Large intestine (tissue), 3 donors: ENCODE data around the gene ING3. TPM values are rescaled to one million over a fixed set of nuclear protein-coding genes. Genes with fewer than 3 reads are reported as not detected.

Experiments used
- DNase-seq, 2 donors: peaks; one replicate each; pipeline versions ENCODE4 v3.0.0 to v3.0.0-alpha.2; 2013
- H3K27ac ChIP-seq: one replicate; pipeline ENCODE4 v1.5.1; 2013; ENCODE audit warnings: low read length
- H3K27me3 ChIP-seq: 2 replicates; pipeline ENCODE4 v1.6.1; 2013; ENCODE audit warnings: low read length; ENCODE audit not compliant: control insufficient read depth, insufficient read depth
- H3K36me3 ChIP-seq: 2 replicates; pipeline ENCODE4 v1.6.1; 2013; ENCODE audit warnings: low read length; ENCODE audit not compliant: control insufficient read depth, insufficient read depth
- H3K4me1 ChIP-seq: one replicate; pipeline ENCODE4 v1.6.1; 2013; ENCODE audit warnings: low read length; ENCODE audit not compliant: control insufficient read depth, insufficient read depth
- H3K4me3 ChIP-seq: one replicate; pipeline ENCODE4 v1.5.1; 2013; ENCODE audit warnings: low read length
- H3K9me3 ChIP-seq: one replicate; pipeline ENCODE4 v1.6.1; 2013; ENCODE audit warnings: mild to moderate bottlenecking, low read depth, low read length, moderate library complexity; ENCODE audit not compliant: control insufficient read depth
- WGBS: methylation state at CpG from one replicate; pipeline ENCODE4 v1.1.5; 2013; ENCODE audit warnings: low lambda C conversion rate; ENCODE audit not compliant: insufficient coverage; 5-methylcytosine and 5-hydroxymethylcytosine counted together
- polyA plus RNA-seq: library from polyadenylated mRNA; unstranded; fragments of 120-200 nt; gene quantifications from one replicate; pipeline ENCODE4 v1.2.1, GENCODE V29; 2013

Gene ING3
- polyA plus RNA-seq, 1 donor: 22.6 TPM

DNA sequence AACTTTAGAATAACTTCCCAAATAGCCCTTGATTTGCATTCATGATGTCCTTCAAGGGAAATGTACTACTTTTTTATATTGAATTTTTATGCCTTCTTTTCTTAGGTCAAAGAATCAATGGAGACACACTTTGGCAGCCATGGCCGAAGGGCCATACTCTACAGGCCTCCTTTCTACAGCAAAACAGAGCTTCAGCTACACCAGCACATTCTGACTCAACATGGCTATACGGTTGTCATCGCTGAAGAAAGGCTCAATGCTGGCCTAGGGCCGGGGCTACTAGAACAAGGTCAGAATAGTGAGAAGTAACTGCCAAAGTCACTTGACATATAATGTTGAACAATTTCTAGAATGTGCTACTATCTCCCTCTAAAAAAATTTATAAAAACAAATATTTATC is 65.0 kb downstream of the ING3 start:
- Histone ChIP-seq H3K27ac (no peak overlapping the region), H3K4me3 (no peak overlapping the region), H3K4me1 (no peaks in the 10 kb centered on the region), H3K9me3 (no peaks in the 10 kb centered on the region), H3K27me3 (no peaks in the 10 kb centered on the region), H3K36me3 (no peaks in the 10 kb centered on the region)
- WGBS: 100% methylated on average over 1 of the region's 4 CpGs
- DNase-seq: no peak

DNA sequence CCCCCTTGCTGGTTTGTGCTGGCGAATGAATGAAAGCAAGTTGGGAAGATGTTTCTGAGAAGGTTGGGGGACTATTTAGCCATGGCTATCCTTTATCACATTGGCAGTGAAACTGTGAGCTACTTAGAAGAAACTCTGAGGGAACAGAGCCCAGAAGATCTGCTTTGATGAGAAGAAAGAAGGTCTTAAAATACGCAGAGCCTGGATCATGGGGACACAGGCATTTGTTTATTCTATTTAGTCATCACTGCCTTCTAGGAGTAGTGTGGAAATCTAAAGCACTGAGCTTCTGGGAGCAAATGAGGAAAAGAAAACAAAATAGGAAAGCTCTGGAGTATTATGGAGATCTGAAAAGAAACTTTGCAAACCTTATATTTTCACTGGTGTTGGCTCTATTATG is 66.4 kb downstream of the ING3 start:
- no CpG with 5 or more reads among the region's 2 CpGs for WGBS
- Histone ChIP-seq H3K4me1 (no peaks in the 10 kb centered on the region), H3K27ac (no peak overlapping the region), H3K36me3 (no peaks in the 10 kb centered on the region), H3K9me3 (no peaks in the 10 kb centered on the region), H3K27me3 (no peaks in the 10 kb centered on the region), H3K4me3 (no peak overlapping the region)
- DNase-seq: no peak

DNA sequence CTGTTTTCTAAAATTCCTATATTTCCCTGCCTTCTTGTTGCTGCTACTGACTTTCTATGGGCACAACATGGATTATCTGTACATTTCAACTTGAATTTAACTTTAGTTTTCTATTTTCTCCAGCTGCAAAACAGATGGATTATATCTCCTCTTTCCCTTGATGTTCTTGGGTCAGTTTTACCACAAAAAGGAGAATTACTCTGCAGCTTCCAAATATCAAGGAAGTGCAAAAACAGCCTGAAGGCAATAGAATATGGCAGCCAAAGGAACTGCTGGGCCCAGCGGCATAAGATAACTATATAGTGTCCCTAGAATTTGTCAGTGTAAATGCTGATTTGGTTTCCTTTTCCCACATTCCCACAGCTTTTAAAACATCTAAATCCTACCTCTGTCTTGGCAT is 67.0 kb downstream of the ING3 start:
- no peaks in the 10 kb centered on the region for H3K4me1 ChIP-seq
- H3K27ac ChIP-seq: no peak overlapping the region
- no peak overlapping the region for H3K4me3 ChIP-seq
- no peaks in the 10 kb centered on the region for H3K36me3 ChIP-seq
- H3K9me3 ChIP-seq: no peaks in the 10 kb centered on the region
- no peak for DNase-seq
- no peaks in the 10 kb centered on the region for H3K27me3 ChIP-seq
- WGBS: no CpG with 5 or more reads among the region's 1 CpG

DNA sequence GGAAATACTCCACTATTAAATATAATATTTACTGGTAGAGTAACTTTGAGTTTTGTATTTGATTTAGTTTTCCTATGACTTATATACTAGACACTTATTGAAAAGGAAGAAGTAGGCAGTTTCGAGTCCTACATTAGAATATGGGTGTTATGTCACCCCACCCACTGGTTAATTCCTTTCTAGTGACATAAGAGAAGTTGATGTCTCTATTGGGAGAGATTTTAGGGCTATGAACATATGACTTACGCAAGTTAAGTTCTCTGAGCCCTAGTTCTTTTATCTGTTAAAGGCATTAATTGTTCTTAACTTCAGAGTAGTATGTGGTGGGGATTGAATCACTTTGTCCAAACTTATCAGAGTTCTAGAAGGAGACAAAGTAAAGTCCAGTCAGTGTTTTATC is 68.4 kb downstream of the ING3 start:
- H3K4me3 ChIP-seq: no peak overlapping the region
- no peaks in the 10 kb centered on the region for H3K27me3 ChIP-seq
- no peak for DNase-seq
- no peak overlapping the region for H3K27ac ChIP-seq
- no peaks in the 10 kb centered on the region for H3K9me3 ChIP-seq
- WGBS: 100% methylated on average over 1 of the region's 2 CpGs
- H3K4me1 ChIP-seq: peaks cover 5% of the 10 kb centered on the region
- H3K36me3 ChIP-seq: no peaks in the 10 kb centered on the region

DNA sequence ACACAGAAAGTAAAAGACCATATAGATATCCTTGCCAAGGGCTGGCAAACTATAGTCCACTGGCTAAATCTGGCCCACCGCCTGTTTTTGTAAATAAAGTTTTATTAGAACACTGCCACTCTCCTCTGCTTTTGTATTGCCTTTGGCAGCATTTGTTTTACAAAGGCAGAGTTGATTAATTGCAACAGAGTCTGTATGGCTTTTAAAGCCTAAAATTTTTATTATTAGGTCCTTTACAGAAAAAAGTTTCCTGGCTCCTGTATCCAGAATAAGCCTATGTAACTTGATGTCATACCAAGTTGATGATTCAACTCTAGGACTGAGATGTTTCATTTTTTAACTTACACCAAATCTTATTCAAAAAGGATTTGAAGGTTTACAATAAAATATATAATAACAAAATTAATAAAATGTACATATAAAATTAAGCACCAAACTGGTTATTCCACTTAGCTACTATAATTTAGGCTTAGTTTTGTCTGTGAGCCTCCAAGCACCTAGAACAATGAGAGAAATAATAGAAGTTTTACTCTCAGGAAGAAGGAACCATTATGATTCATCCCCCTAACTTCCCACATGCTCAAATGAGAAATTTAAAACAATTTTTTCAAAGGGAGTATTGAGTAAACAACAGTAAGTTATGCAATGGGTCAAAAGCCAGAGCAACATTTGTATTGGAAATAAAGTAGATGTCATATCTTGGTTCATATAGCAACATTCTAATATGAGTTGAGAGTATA is 69.8 kb downstream of the ING3 start:
- peaks cover 5% of the 10 kb centered on the region for H3K4me1 ChIP-seq
- H3K27me3 ChIP-seq: no peaks in the 10 kb centered on the region
- H3K27ac ChIP-seq: no peak overlapping the region
- no peaks in the 10 kb centered on the region for H3K9me3 ChIP-seq
- no CpG with 5 or more reads among the region's 1 CpG for WGBS
- no peak for DNase-seq
- no peak overlapping the region for H3K4me3 ChIP-seq
- no peaks in the 10 kb centered on the region for H3K36me3 ChIP-seq

DNA sequence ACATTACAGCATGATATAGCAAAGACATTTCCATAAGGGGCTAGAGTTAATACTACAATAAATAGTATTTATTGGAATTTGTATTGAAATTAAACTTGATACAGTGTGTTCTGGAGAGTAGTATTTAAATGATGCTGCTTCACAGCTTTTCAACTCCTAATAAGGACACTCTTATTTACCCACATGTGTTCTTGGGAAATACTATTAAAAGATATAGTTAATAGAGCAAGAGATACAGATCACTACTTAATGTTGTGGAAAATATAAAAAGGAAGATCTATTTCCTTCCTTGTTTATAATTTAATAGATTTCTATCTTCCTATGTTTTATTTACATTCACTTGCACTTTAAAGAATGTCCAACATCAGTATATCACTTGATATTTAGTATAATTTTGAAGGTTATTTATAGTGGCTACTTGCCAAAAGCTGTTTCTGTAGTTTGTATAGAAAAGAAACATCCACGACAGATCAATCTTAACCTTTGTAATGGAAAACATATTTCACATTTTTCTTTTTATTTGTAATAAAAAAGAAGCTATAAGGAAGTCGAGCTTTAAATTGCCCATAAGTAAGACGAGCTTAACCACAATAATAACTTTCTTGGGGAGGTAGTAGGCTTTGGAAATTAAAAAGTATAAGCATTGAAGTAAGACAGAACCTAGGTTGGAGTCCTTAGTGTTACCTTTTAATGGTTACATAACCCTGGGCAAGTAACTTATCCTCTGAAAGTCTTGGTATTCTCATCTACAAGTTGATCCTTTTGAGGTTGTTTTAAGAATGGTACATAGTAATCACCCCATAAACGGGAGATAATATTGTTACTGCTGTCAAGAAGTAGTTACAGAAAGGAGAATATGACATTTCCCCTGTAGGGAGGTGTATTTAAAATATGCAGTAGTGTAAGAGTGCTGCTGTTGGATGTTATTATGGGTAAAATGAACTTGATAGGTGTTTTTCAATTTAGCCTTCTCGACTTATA is 70.7 kb downstream of the ING3 start:
- 77% methylated on average over 5 of the region's 5 CpGs for WGBS
- Histone ChIP-seq H3K27ac (no peak overlapping the region), H3K4me1 (peaks cover 5% of the 10 kb centered on the region), H3K36me3 (no peaks in the 10 kb centered on the region), H3K9me3 (no peaks in the 10 kb centered on the region), H3K27me3 (no peaks in the 10 kb centered on the region), H3K4me3 (no peak overlapping the region)
- DNase-seq: no peak

DNA sequence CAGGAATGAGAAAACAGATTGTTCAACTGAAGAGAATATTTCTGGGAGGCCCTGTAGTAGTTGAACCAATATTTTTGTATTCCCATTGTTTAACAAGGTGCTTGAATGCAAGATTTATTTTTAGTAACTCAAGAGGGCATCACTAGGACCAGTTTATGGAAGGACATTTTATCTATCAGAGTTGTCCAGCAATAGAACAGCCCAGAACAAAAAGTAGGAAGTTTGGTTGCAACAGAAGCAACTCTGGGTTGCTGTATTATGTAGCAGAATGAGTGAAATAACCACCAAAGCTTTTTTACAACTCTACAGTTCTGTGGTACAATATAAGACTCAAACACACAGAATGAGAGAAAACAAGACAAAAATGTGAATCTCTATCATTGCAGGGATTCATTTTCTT is 72.6 kb downstream of the ING3 start:
- no peak for DNase-seq
- Histone ChIP-seq H3K4me1 (peaks cover 5% of the 10 kb centered on the region), H3K27me3 (no peaks in the 10 kb centered on the region), H3K9me3 (no peaks in the 10 kb centered on the region), H3K36me3 (no peaks in the 10 kb centered on the region), H3K4me3 (no peak overlapping the region), H3K27ac (no peak overlapping the region)

DNA sequence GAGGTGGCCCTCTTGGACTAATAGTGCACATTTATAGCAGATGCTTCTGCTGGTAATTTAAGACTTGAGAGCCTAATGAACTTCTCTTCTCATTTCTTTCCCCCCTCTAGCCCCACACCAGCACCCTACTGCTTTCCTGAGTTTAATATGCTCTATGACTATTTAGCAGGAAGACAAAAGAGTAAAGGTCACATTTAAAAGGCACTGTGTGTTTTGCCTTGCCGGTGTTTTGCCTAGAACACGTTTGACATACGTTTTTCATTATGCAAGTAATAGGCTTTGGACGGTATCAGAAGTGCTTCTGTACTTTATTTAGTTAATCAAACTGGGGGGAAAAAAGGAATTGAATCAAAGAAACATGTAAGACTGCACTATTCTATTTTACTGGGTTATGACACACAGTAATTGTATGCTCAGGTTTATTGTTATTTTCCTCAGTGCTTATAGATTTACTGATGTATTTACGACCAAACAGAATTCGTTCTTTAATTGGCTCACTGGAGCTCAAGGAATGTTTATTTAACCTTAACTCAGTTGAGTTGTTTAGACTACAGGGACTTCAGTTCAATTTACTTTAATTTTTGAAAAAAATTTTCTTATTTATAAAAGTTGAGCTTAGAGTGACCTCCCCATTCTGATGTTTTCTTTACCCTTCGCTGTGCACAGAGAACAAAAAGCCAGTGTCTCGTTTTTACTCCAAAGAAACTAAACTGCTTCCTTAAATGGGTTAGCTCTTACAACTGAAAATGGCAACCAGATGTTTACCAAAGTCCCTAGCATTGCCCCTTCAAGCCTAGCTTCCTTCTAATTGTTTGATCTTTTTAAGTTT is 73.3 kb downstream of the ING3 start:
- Histone ChIP-seq H3K4me1 (peaks cover 5% of the 10 kb centered on the region), H3K27me3 (no peaks in the 10 kb centered on the region), H3K4me3 (no peak overlapping the region), H3K27ac (peak overlapping the region; percentile 2), H3K36me3 (no peaks in the 10 kb centered on the region), H3K9me3 (no peaks in the 10 kb centered on the region)
- 25% methylated on average over 4 of the region's 8 CpGs for WGBS
- no peak for DNase-seq

DNA sequence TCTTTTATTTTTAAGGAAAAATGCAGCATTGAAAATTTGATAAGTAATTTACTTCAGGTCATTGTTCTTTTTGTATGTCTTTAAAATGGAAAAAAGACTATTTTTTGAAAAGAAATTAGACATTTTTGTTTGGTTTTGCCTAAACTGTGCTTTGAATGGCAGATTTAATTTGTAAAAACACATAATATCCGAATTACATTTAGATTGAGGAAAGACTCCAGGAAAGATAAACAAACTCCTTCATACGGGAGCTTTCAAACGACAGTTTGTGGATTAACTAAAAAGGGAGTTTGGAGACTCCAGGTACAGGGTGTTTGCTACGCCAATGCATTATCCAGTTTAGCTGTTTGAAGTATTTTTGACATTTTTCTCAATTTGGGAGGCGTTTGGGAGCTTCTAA is 74.0 kb downstream of the ING3 start:
- Histone ChIP-seq H3K36me3 (no peaks in the 10 kb centered on the region), H3K4me1 (peaks cover 5% of the 10 kb centered on the region)
- WGBS: 44% methylated on average over 4 of the region's 5 CpGs

DNA sequence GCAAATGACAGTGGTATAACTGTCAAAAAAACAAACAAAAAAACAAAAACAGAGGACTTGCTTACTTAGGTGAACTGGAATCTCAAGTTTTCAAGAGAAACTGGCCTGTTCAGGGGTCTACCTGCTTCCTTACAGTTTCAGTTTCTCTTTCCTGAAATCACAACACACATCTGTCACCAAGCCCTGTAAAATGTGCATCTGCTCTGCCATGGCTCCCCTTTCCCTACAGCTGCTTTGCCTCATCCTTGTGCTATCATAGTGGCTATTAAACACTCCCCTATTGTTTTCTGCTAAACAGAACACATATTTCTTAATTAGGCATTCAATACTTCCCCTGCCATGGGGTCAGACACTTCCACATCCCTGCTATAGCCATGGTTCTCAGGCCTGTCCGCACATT is 75.6 kb downstream of the ING3 start:
- H3K27ac ChIP-seq: no peak overlapping the region
- no CpG with 5 or more reads among the region's 1 CpG for WGBS
- no peak for DNase-seq
- no peaks in the 10 kb centered on the region for H3K36me3 ChIP-seq
- no peaks in the 10 kb centered on the region for H3K9me3 ChIP-seq
- peaks cover 5% of the 10 kb centered on the region for H3K4me1 ChIP-seq
- H3K4me3 ChIP-seq: no peak overlapping the region
- no peaks in the 10 kb centered on the region for H3K27me3 ChIP-seq

More for the DNA sequence above, 74.0 kb downstream of the ING3 start:
- H3K4me3 ChIP-seq: no peak overlapping the region
- peak overlapping the region; percentile 2 for H3K27ac ChIP-seq
- DNase-seq: no peak
- H3K27me3 ChIP-seq: no peaks in the 10 kb centered on the region
- H3K9me3 ChIP-seq: no peaks in the 10 kb centered on the region
